H9 (cell line): ENCODE data around the gene ZNF627. TPM values are rescaled to one million over a fixed set of nuclear protein-coding genes. Genes with fewer than 3 reads are reported as not detected.

ENCODE experiments used
- DNase-seq: peaks from one replicate; pipeline ENCODE4 v3.0.0-alpha.2; 2017
- H2AFZ ChIP-seq: one replicate; pipeline ENCODE4 v1.6.1; 2013; ENCODE audit warnings: mild to moderate bottlenecking, low read length, control low read depth, moderate library complexity
- H2AK5ac ChIP-seq: 2 replicates; pipeline ENCODE4 v1.6.1; 2013; ENCODE audit warnings: low read length, control low read depth, mixed read lengths; ENCODE audit not compliant: insufficient read length
- H2BK120ac ChIP-seq: one replicate; pipeline ENCODE4 v1.6.1; 2013; ENCODE audit warnings: low read depth, mild to moderate bottlenecking, low read length, control low read depth, inconsistent platforms; ENCODE audit not compliant: poor library complexity, severe bottlenecking
- H2BK12ac ChIP-seq: 2 replicates; pipeline ENCODE4 v1.6.1; 2013; ENCODE audit warnings: low read length, control low read depth, mixed read lengths, low read depth; ENCODE audit not compliant: insufficient read length
- H2BK15ac ChIP-seq: 2 replicates; pipeline ENCODE4 v1.6.1; 2013; ENCODE audit warnings: low read depth, low read length, control low read depth
- H2BK20ac ChIP-seq: one replicate; pipeline ENCODE4 v1.6.1; 2013; ENCODE audit warnings: low read depth, mild to moderate bottlenecking, low read length, control low read depth, inconsistent platforms; ENCODE audit not compliant: poor library complexity, severe bottlenecking
- H2BK5ac ChIP-seq: 2 replicates; pipeline ENCODE4 v1.6.1; 2013; ENCODE audit warnings: low read length, control low read depth, mixed read lengths; ENCODE audit not compliant: insufficient read length
- H3K14ac ChIP-seq: 2 replicates; pipeline ENCODE4 v1.6.1; 2013; ENCODE audit warnings: low read length, control low read depth; ENCODE audit not compliant: insufficient read depth
- H3K18ac ChIP-seq: 2 replicates; pipeline ENCODE4 v1.6.1; 2013; ENCODE audit warnings: low read depth, mild to moderate bottlenecking, mixed read lengths, low read length, control low read depth; ENCODE audit not compliant: insufficient read length
- H3K23ac ChIP-seq: 2 replicates; pipeline ENCODE4 v1.6.1; 2013; ENCODE audit warnings: low read length, control low read depth, mixed read lengths, low read depth; ENCODE audit not compliant: insufficient read length
- H3K23me2 ChIP-seq: 2 replicates; pipeline ENCODE4 v1.6.1; 2013; ENCODE audit warnings: low read depth, mild to moderate bottlenecking, mixed read lengths, low read length, control low read depth; ENCODE audit not compliant: insufficient read length, poor library complexity, severe bottlenecking
- H3K27ac ChIP-seq: 2 replicates; pipeline ENCODE4 v1.5.1; 2013; ENCODE audit warnings: low read length, control low read depth, mixed read lengths, low read depth; ENCODE audit not compliant: insufficient read length
- H3K27me3 ChIP-seq: 2 replicates; pipeline ENCODE4 v1.6.1; 2013; ENCODE audit warnings: low read length, control low read depth, inconsistent platforms; ENCODE audit not compliant: insufficient read depth
- H3K4ac ChIP-seq: 2 replicates; pipeline ENCODE4 v1.6.1; 2013; ENCODE audit warnings: low read depth, mild to moderate bottlenecking, control low read depth, inconsistent platforms, low read length, moderate library complexity
- H3K4me1 ChIP-seq: 2 replicates; pipeline ENCODE4 v1.6.1; 2013; ENCODE audit warnings: low read length, control low read depth, inconsistent platforms; ENCODE audit not compliant: insufficient read depth
- H3K4me2 ChIP-seq: 2 replicates; pipeline ENCODE4 v1.6.1; 2013; ENCODE audit warnings: low read length, control low read depth, mixed read lengths; ENCODE audit not compliant: insufficient read length, insufficient read depth
- H3K56ac ChIP-seq: 2 replicates; pipeline ENCODE4 v1.6.1; 2013; ENCODE audit warnings: low read depth, mild to moderate bottlenecking, mixed read lengths, low read length, control low read depth; ENCODE audit not compliant: insufficient read length
- H3K79me1 ChIP-seq: 2 replicates; pipeline ENCODE4 v1.6.1; 2013; ENCODE audit warnings: low read depth, mild to moderate bottlenecking, moderate library complexity, low read length, control low read depth, inconsistent platforms; ENCODE audit not compliant: insufficient read depth, poor library complexity, severe bottlenecking
- H3K79me2 ChIP-seq: 2 replicates; pipeline ENCODE4 v1.6.1; 2013; ENCODE audit warnings: low read length, control low read depth, inconsistent platforms; ENCODE audit not compliant: insufficient read depth
- H3K9ac ChIP-seq: 2 replicates; pipeline ENCODE4 v1.6.1; 2013; ENCODE audit warnings: low read length, control low read depth, mixed read lengths; ENCODE audit not compliant: insufficient read length; ENCODE audit errors: extremely low read depth
- H3K9me3 ChIP-seq: one replicate; pipeline ENCODE4 v1.6.1; 2013; ENCODE audit warnings: low read depth, low read length, inconsistent platforms; ENCODE audit not compliant: control insufficient read depth
- H3T11ph ChIP-seq: one replicate; pipeline ENCODE4 v1.6.1; 2013; ENCODE audit warnings: mild to moderate bottlenecking, low read length, control low read depth, inconsistent platforms
- H4K20me1 ChIP-seq: one replicate; pipeline ENCODE4 v1.6.1; 2013; ENCODE audit not compliant: control insufficient read depth, insufficient read length, insufficient read depth
- H4K5ac ChIP-seq: 2 replicates; pipeline ENCODE4 v1.6.1; 2013; ENCODE audit warnings: low read depth, mild to moderate bottlenecking, mixed read lengths, low read length, control low read depth; ENCODE audit not compliant: insufficient read length
- H4K8ac ChIP-seq: replicated peaks from 2 replicates; pipeline ENCODE4 v1.6.1; 2013; ENCODE audit warnings: low read length, control low read depth, mixed read lengths, low read depth; ENCODE audit not compliant: insufficient read length
- H4K91ac ChIP-seq: 2 replicates; pipeline ENCODE4 v1.6.1; 2013; ENCODE audit warnings: low read depth, mild to moderate bottlenecking, moderate library complexity, mixed read lengths, low read length, control low read depth; ENCODE audit not compliant: insufficient read length
- H3K27ac Mint-ChIP-seq, 3 experiments: 2 replicates in 2 of 3; 3 replicates in 1 of 3; pipeline ENCODE4 v1.8.0; 2020 to 2021; ENCODE audit warnings: mixed read lengths in 3 of 3, mild to moderate bottlenecking in 1 of 3, moderate library complexity in 1 of 3
- H3K27me3 Mint-ChIP-seq: 2 replicates; pipeline ENCODE4 v1.8.0; 2021; ENCODE audit warnings: low read depth, mild to moderate bottlenecking, moderate library complexity, mixed read lengths
- H3K36me3 Mint-ChIP-seq, 3 experiments: 2 replicates in 2 of 3; 3 replicates in 1 of 3; pipeline ENCODE4 v1.8.0; 2020 to 2021; ENCODE audit warnings: low read depth in 3 of 3, mixed read lengths in 3 of 3; ENCODE audit not compliant: insufficient read depth in 1 of 3
- H3K4me1 Mint-ChIP-seq, 2 experiments: 2 replicates each; pipeline ENCODE4 v1.8.0; 2020; ENCODE audit warnings: mixed read lengths in 2 of 2
- H3K4me3 Mint-ChIP-seq, 2 experiments: 2 replicates in 1 of 2; 3 replicates in 1 of 2; pipeline ENCODE4 v1.8.0; 2020 to 2021; ENCODE audit warnings: mild to moderate bottlenecking in 2 of 2, mixed read lengths in 2 of 2, moderate library complexity in 1 of 2
- H3K9me3 Mint-ChIP-seq, 2 experiments: 2 replicates in 1 of 2; 3 replicates in 1 of 2; pipeline ENCODE4 v1.8.0; 2020; ENCODE audit warnings: mild to moderate bottlenecking in 2 of 2, mixed read lengths in 2 of 2, moderate library complexity in 1 of 2
- WGBS: extraction: QIAGEN DNeasy Blood & Tissue Kit; methylation state at CpG from one replicate; pipeline ENCODE4 v1.1.7; 2013; ENCODE audit warnings: missing lambda C conversion rate, low lambda C conversion rate, mixed read lengths; ENCODE audit not compliant: insufficient read length; ENCODE audit errors: extremely low coverage; 5-methylcytosine and 5-hydroxymethylcytosine counted together
- total RNA-seq: library from RNA; stranded (reverse); gene quantifications from 2 replicates; pipeline ENCODE4 v1.2.1, GENCODE V29; 2021
- TF ChIP-seq, protein P1 (sequence below): fragments of 200-600 bp; sonication (generic); conservative IDR thresholded peaks from 3 replicates; pipeline ENCODE4 v1.8.0; 2021; ENCODE audit warnings: antibody characterized with exemption, mild to moderate bottlenecking

Gene ZNF627
- total RNA-seq, 1 experiment from 2014 or later: 12.8 TPM

DNA sequence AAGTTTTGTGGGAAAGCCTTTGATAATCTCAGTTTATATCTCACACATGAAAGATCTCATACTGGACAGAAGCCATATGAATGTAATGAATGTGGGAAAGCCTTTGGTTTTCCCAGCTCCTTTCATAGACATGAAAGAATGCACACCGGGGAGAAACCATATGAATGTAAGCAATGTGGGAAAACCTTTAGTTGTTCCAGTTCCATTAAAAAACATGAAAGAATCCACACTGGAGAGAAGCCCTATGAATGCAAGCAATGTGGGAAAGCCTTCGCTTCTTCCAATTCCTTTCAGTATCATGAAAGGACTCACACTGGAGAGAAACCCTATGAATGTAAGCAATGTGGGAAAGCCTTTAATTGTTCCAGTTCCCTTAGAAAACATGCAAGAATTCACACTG, 54.8 kb downstream of the ZNF627 start:
- Histone ChIP-seq H3K4me2 (no peak overlapping the region), H3K27me3 (no peaks in the 10 kb centered on the region), H3K4me1 (no peaks in the 10 kb centered on the region), H3K14ac (no peak overlapping the region), H2BK120ac (no peak overlapping the region), H2BK5ac (no peak overlapping the region), H2BK12ac (no peak overlapping the region), H3K4ac (no peak overlapping the region), H2AFZ (no peak overlapping the region), H4K20me1 (no peaks in the 10 kb centered on the region), H4K91ac (no peak overlapping the region), H4K8ac (no peak overlapping the region), H4K5ac (no peak overlapping the region), H2AK5ac (no peak overlapping the region), H2BK20ac (no peak overlapping the region), H3K56ac (no peak overlapping the region), H3K18ac (no peak overlapping the region), H3K9ac (no peak overlapping the region), H2BK15ac (no peak overlapping the region), H3K9me3 (peaks cover 29% of the 10 kb centered on the region), H3K79me2 (no peaks in the 10 kb centered on the region), H3K23ac (no peak overlapping the region), H3T11ph (no peak overlapping the region), H3K27ac (no peak overlapping the region), H3K23me2 (no peaks in the 10 kb centered on the region), H3K79me1 (no peaks in the 10 kb centered on the region)
- Mint-ChIP-seq H3K4me1 (no peaks in the 10 kb centered on the region), H3K36me3 (peaks cover 69 to 74% (median 71%) of the 10 kb centered on the region in 3 experiments), H3K27me3 (no peaks in the 10 kb centered on the region), H3K4me3 (no peak overlapping the region), H3K9me3 (peaks cover 33 to 48% of the 10 kb centered on the region in 2 experiments), H3K27ac (no peak overlapping the region)
- no peak for DNase-seq
- WGBS: no CpG with 5 or more reads among the region's 2 CpGs
- TF ChIP-seq, protein P1, sequence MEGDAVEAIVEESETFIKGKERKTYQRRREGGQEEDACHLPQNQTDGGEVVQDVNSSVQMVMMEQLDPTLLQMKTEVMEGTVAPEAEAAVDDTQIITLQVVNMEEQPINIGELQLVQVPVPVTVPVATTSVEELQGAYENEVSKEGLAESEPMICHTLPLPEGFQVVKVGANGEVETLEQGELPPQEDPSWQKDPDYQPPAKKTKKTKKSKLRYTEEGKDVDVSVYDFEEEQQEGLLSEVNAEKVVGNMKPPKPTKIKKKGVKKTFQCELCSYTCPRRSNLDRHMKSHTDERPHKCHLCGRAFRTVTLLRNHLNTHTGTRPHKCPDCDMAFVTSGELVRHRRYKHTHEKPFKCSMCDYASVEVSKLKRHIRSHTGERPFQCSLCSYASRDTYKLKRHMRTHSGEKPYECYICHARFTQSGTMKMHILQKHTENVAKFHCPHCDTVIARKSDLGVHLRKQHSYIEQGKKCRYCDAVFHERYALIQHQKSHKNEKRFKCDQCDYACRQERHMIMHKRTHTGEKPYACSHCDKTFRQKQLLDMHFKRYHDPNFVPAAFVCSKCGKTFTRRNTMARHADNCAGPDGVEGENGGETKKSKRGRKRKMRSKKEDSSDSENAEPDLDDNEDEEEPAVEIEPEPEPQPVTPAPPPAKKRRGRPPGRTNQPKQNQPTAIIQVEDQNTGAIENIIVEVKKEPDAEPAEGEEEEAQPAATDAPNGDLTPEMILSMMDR: no peak
